ENCODE data around the gene GID4.

Gene GID4

GRCh38 chr17:18107971-18108370, 68.8 kb downstream of the GID4 start:
- in situ Hi-C loops (cut with HindIII; ENCODE audit: low sequenced_read_pairs) = no loop called here
- DNase-seq (ENCODE audit: low read depth) = no peak
- no peak overlapping the region for H3K4me3 ChIP-seq (ENCODE audit: low read depth, low read length)
- TF ChIP-seq, protein P1, sequence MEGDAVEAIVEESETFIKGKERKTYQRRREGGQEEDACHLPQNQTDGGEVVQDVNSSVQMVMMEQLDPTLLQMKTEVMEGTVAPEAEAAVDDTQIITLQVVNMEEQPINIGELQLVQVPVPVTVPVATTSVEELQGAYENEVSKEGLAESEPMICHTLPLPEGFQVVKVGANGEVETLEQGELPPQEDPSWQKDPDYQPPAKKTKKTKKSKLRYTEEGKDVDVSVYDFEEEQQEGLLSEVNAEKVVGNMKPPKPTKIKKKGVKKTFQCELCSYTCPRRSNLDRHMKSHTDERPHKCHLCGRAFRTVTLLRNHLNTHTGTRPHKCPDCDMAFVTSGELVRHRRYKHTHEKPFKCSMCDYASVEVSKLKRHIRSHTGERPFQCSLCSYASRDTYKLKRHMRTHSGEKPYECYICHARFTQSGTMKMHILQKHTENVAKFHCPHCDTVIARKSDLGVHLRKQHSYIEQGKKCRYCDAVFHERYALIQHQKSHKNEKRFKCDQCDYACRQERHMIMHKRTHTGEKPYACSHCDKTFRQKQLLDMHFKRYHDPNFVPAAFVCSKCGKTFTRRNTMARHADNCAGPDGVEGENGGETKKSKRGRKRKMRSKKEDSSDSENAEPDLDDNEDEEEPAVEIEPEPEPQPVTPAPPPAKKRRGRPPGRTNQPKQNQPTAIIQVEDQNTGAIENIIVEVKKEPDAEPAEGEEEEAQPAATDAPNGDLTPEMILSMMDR (IDR thresholded peaks at IDR 0.05; ENCODE audit: low read depth, low read length, missing control alignments) = no peak

DNA sequence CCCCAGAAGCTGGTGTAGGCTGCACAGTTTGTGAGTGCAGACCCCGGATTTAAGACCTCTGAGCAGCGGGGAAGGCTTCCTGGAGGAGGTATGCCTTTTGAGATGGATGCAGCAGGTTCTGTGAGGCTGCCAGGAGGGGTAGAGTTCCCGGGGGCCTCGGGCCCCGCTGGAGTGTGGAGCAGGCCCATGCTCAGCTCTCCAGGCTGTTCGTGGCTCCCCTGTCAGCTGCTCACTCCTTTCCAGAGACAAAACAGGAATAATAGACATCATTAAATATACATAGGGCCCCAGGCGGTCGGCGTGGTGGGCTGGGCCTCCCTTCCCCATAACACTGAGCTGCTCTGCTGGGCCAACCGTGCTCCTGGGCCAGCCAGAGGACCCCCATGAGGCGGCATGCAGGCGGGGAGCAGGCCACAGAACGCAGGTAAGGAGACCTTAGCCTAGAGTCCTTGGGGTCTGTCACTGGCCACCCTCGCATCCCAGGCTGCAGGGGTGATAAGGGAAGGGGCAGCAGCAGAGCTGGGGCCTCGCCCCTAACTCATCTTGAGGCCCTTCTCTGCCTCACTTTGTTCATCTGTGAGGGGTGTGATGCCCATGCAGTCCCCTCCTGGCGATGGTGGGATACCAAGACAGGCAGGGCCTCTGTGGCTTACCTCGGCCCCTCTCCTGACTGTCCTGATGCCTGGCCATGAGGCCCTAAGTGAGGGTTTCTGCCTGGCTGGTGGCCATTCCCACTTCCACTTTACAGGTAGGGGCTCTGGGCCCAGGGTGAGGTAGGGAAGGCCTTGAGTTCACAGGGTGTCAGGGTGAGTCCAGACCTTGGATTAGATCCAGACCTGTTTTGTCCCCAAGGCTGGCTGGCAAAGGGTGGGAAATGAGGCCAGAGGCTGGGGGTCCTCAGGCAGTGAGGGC, 69.4 kb downstream of the GID4 start, which contains the start of gene MYO15A:
TSS of gene MYO15A (plus strand) at position 356 of the 912 bp plus-strand sequence. CDS start 10,045 bp downstream, outside the sequence.
- no peak for DNase-seq (ENCODE audit: low read depth)
- in situ Hi-C loops (cut with HindIII; ENCODE audit: low sequenced_read_pairs) = no loop called here
- TF ChIP-seq, protein P1 (IDR thresholded peaks at IDR 0.05; ENCODE audit: low read depth, low read length, missing control alignments) = no peak
- no peak within 1 kb of the TSS for H3K4me3 ChIP-seq (ENCODE audit: low read depth, low read length)

DNA sequence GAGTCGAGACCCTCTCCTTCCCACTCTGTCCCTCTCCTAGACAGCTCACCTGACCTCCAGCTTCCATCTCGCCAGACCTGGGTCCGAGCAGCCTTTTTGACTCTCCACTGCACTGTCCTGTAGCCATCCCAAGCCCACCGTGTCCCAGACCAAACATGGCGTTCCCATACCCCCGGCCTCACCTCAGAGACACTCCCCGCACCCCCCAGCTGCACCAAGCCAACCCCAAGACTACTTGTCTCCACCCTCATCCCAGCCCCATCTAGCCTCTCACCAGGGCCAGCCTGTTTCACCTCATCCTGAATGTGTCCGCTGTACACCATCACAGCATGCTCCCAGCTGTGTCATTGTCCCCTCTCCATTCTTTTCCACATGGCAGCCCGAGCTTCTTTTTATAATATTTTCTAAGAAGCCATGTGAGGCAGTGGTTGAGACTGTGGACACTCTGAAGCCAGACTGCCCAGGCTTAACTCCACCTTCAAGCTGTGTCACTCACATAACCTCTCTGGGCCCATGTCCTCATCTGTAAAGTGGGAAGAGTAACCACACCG, 70.8 kb downstream of the GID4 start:
- no peak for DNase-seq (ENCODE audit: low read depth)
- H3K4me3 ChIP-seq (ENCODE audit: low read depth, low read length) = no peak overlapping the region
- TF ChIP-seq, protein P1 (IDR thresholded peaks at IDR 0.05; ENCODE audit: low read depth, low read length, missing control alignments) = no peak
- in situ Hi-C loops (cut with HindIII; ENCODE audit: low sequenced_read_pairs) = no loop called here

GRCh38 chr17:18110636-18111145, 71.5 kb downstream of the GID4 start:
- in situ Hi-C loops (cut with HindIII; ENCODE audit: low sequenced_read_pairs) = no loop called here
- no peak overlapping the region for H3K4me3 ChIP-seq (ENCODE audit: low read depth, low read length)
- TF ChIP-seq, protein P1 (IDR thresholded peaks at IDR 0.05; ENCODE audit: low read depth, low read length, missing control alignments) = no peak
- DNase-seq (ENCODE audit: low read depth) = no peak

DNA sequence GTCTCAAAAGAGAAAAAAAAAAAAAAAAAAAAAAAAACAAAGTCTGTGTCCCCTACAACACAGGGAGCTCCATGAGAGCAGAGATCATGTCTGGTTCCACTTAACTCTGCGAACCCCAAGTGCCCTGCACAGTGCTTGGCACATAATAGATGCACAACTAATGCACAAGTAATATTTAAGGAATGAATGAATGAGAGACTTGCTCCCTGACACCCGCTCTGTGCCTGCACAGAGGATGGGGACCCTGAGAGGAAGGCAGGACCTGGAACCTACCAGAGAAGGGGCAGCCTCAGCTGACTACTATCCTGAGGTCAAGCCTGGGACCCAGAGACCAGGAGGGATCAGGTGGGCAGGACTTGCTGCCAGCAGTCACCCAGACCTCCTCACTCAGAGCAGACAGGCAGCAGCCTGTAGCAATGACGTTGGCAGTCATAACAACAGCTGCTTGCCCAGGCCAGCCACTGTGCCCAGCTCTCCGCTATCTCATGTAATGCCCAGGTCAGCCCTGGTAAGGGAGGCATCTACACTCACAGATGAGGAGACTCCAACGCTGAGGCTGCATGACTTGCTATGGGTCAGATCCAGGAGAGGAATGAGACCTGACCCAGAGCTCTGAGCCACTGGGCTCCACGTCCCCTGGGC, 72.2 kb downstream of the GID4 start:
- TF ChIP-seq, protein P1 (IDR thresholded peaks at IDR 0.05; ENCODE audit: low read depth, low read length, missing control alignments) = no peak
- H3K4me3 ChIP-seq (ENCODE audit: low read depth, low read length) = no peak overlapping the region
- DNase-seq (ENCODE audit: low read depth) = no peak
- in situ Hi-C loops (cut with HindIII; ENCODE audit: low sequenced_read_pairs) = no loop called here

DNA sequence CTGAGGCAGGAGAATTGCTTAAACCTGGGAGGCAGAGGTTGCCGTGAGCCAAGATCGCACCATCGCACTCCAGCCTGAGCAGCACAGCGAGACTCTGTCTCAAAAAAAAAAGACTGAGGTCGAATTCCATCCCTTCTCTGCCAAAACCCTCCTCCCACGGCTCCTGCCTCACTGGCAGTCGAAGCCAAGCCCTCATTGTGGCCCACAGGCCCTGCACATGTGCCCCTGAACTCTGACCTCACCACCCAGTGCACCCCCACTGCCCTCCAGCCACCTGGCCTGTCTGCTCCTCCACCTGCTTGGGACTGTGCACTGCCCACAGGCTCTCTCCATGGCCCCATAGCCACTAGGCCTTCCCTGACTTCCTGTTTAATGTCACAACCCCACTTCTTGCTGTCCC, 76.3 kb downstream of the GID4 start:
- DNase-seq (ENCODE audit: low read depth) = no peak
- H3K4me3 ChIP-seq (ENCODE audit: low read depth, low read length) = no peak overlapping the region
- TF ChIP-seq, protein P1 (IDR thresholded peaks at IDR 0.05; ENCODE audit: low read depth, low read length, missing control alignments) = no peak
- in situ Hi-C loops (cut with HindIII; ENCODE audit: low sequenced_read_pairs) = no loop called here
